Measurements from ENCODE around the gene SH3GL1.

Gene SH3GL1

DNA sequence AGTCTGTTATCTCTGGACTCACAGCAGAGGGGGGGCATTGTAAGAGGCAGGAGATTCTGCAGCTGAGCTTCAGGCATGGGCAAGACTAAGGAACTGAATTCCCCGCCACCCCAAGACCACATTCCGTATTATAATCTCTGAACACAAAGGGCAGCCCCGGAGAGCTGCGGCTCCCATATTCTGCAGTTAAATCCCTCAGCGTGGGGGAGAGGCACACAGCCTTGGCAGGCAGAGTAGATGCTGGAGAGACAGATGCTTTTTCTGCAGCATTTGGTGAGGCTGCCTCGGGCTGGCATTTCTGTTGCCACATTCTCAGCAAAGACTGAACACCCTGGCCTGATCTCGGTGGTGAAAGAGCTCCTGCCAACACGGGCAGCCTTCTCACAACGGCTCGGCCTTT, 15.0 kb upstream of the SH3GL1 start:
- TF ChIP-seq, protein P1, sequence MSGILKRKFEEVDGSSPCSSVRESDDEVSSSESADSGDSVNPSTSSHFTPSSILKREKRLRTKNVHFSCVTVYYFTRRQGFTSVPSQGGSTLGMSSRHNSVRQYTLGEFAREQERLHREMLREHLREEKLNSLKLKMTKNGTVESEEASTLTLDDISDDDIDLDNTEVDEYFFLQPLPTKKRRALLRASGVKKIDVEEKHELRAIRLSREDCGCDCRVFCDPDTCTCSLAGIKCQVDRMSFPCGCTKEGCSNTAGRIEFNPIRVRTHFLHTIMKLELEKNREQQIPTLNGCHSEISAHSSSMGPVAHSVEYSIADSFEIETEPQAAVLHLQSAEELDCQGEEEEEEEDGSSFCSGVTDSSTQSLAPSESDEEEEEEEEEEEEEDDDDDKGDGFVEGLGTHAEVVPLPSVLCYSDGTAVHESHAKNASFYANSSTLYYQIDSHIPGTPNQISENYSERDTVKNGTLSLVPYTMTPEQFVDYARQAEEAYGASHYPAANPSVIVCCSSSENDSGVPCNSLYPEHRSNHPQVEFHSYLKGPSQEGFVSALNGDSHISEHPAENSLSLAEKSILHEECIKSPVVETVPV (CRISPR knock-in tag; IDR thresholded peaks at IDR 0.05), result no peak
- TF ChIP-seq ISL1 (CRISPR knock-in tag; IDR thresholded peaks at IDR 0.05), result no peak
- TF ChIP-seq SNAI2 (CRISPR knock-in tag; IDR thresholded peaks at IDR 0.05), result no peak
- TF ChIP-seq ZNF70 (CRISPR knock-in tag; IDR thresholded peaks at IDR 0.05), result no peak
- TF ChIP-seq TOX (CRISPR knock-in tag; IDR thresholded peaks at IDR 0.05; ENCODE audit: borderline replicate concordance), result no peak
- no peak for TF ChIP-seq GLIS3 (CRISPR knock-in tag; IDR thresholded peaks at IDR 0.05)
- no peak for TF ChIP-seq POU6F1 (CRISPR knock-in tag; IDR thresholded peaks at IDR 0.05; ENCODE audit: borderline replicate concordance, low read depth)
- no peak for TF ChIP-seq BACH2 (CRISPR knock-in tag; IDR thresholded peaks at IDR 0.05; ENCODE audit: borderline replicate concordance)
- TF ChIP-seq TCF4 (CRISPR knock-in tag; IDR thresholded peaks at IDR 0.05; ENCODE audit: borderline replicate concordance), result no peak
- no peak for TF ChIP-seq ZC3H10 (CRISPR knock-in tag; IDR thresholded peaks at IDR 0.05)
- ATAC-seq, result no peak

DNA sequence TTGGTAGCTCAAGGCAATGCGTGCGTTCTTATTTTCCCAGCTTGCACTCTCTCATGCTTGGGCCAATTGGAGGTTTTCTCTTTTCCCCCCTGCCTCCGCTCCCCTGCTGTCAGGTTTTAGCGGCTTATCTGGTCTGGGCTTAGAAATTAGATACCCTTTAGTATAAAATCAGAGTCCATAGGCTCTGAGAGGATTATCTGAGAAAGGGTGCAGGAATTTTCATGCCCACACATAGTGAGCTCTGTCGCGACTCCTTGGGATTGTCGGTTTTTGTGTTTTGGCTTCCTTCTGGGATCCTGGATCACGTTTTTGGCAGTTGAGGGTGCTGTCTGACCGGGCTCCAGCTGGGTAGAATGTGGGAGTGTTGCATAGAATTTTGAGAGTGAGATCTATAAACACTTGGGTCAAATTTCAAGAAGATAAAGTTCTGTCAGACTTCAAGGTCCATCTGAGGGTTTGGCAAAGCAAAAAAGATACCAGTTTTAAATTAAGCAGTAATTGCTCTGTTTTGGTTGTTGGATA, 14.5 kb upstream of the SH3GL1 start:
- no peak for TF ChIP-seq BACH2 (CRISPR knock-in tag; IDR thresholded peaks at IDR 0.05; ENCODE audit: borderline replicate concordance)
- no peak for TF ChIP-seq ZNF70 (CRISPR knock-in tag; IDR thresholded peaks at IDR 0.05)
- TF ChIP-seq CSDC2 (CRISPR knock-in tag; IDR thresholded peaks at IDR 0.05), result no peak
- TF ChIP-seq, protein P2, sequence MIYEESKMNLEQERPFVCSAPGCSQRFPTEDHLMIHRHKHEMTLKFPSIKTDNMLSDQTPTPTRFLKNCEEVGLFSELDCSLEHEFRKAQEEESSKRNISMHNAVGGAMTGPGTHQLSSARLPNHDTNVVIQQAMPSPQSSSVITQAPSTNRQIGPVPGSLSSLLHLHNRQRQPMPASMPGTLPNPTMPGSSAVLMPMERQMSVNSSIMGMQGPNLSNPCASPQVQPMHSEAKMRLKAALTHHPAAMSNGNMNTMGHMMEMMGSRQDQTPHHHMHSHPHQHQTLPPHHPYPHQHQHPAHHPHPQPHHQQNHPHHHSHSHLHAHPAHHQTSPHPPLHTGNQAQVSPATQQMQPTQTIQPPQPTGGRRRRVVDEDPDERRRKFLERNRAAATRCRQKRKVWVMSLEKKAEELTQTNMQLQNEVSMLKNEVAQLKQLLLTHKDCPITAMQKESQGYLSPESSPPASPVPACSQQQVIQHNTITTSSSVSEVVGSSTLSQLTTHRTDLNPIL (CRISPR knock-in tag; IDR thresholded peaks at IDR 0.05; ENCODE audit: low read depth), result no peak
- no peak for TF ChIP-seq ISL1 (CRISPR knock-in tag; IDR thresholded peaks at IDR 0.05)
- no peak for TF ChIP-seq SNAI2 (CRISPR knock-in tag; IDR thresholded peaks at IDR 0.05)
- TF ChIP-seq ZFP30 (CRISPR knock-in tag; IDR thresholded peaks at IDR 0.05), result no peak
- TF ChIP-seq ZFP3 (CRISPR knock-in tag; IDR thresholded peaks at IDR 0.05), result no peak
- TF ChIP-seq, protein P3, sequence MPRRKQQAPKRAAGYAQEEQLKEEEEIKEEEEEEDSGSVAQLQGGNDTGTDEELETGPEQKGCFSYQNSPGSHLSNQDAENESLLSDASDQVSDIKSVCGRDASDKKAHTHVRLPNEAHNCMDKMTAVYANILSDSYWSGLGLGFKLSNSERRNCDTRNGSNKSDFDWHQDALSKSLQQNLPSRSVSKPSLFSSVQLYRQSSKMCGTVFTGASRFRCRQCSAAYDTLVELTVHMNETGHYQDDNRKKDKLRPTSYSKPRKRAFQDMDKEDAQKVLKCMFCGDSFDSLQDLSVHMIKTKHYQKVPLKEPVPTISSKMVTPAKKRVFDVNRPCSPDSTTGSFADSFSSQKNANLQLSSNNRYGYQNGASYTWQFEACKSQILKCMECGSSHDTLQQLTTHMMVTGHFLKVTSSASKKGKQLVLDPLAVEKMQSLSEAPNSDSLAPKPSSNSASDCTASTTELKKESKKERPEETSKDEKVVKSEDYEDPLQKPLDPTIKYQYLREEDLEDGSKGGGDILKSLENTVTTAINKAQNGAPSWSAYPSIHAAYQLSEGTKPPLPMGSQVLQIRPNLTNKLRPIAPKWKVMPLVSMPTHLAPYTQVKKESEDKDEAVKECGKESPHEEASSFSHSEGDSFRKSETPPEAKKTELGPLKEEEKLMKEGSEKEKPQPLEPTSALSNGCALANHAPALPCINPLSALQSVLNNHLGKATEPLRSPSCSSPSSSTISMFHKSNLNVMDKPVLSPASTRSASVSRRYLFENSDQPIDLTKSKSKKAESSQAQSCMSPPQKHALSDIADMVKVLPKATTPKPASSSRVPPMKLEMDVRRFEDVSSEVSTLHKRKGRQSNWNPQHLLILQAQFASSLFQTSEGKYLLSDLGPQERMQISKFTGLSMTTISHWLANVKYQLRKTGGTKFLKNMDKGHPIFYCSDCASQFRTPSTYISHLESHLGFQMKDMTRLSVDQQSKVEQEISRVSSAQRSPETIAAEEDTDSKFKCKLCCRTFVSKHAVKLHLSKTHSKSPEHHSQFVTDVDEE (CRISPR knock-in tag; IDR thresholded peaks at IDR 0.05), result no peak
- TF ChIP-seq, protein P1 (CRISPR knock-in tag; IDR thresholded peaks at IDR 0.05), result no peak
- no peak for TF ChIP-seq PATZ1 (CRISPR knock-in tag; IDR thresholded peaks at IDR 0.05; ENCODE audit: borderline replicate concordance)
- TF ChIP-seq ZNF8 (CRISPR knock-in tag; IDR thresholded peaks at IDR 0.05), result no peak
- no peak for TF ChIP-seq TCF4 (CRISPR knock-in tag; IDR thresholded peaks at IDR 0.05; ENCODE audit: borderline replicate concordance)
- no peak for TF ChIP-seq OSR1 (CRISPR knock-in tag; IDR thresholded peaks at IDR 0.05)
- no peak for TF ChIP-seq GLIS3 (CRISPR knock-in tag; IDR thresholded peaks at IDR 0.05)
- TF ChIP-seq ZC3H10 (CRISPR knock-in tag; IDR thresholded peaks at IDR 0.05), result no peak
- no peak for TF ChIP-seq ESRRG (CRISPR knock-in tag; IDR thresholded peaks at IDR 0.05)
- no peak for TF ChIP-seq PPARA (CRISPR knock-in tag; IDR thresholded peaks at IDR 0.05; ENCODE audit: borderline replicate concordance)

More for the DNA sequence above, 14.5 kb upstream of the SH3GL1 start:
- no peak for ATAC-seq

Measured in SK-N-SH treated with all-trans-retinoic acid at 6 μM for 48 hours (cell line).